ENCODE results near the gene CYFIP2.

GRCh38 chr5:157381746-157382145 lies 115.8 kb downstream of the CYFIP2 start:
- TF ChIP-seq ESRRG (CRISPR knock-in tag; IDR thresholded peaks at IDR 0.05) (no peak), ZC3H10 (CRISPR knock-in tag; IDR thresholded peaks at IDR 0.05) (no peak), PATZ1 (CRISPR knock-in tag; IDR thresholded peaks at IDR 0.05; ENCODE audit: borderline replicate concordance) (no peak), GLIS3 (CRISPR knock-in tag; IDR thresholded peaks at IDR 0.05) (no peak), ISL1 (CRISPR knock-in tag; IDR thresholded peaks at IDR 0.05) (no peak)

Measured in SK-N-SH treated with all-trans-retinoic acid at 6 μM for 48 hours (cell line).